HL-60/S4 (cell line): ENCODE results near the gene OSBPL8.

Experiments
- in situ Hi-C: fragments of 300-500 bp; cut with MboI; formaldehyde crosslinking; loops from 2 replicates; pipeline ENCODE4 v1.14.3; 2022; ENCODE audit warnings: low sequenced_read_pairs

Gene OSBPL8

GRCh38 chr12:76471579-76471978 is 88.0 kb downstream of the OSBPL8 start:
- in situ Hi-C loops, result no loop called here

- in situ Hi-C loops, result no loop called here
Observed at GRCh38 chr12:76470028-76470939, 89.3 kb downstream of the OSBPL8 start.

- in situ Hi-C loops, result no loop called here
Observed at GRCh38 chr12:76464631-76465166, 94.9 kb downstream of the OSBPL8 start.

- in situ Hi-C loops, result no loop called here
Observed at GRCh38 chr12:76462668-76463224, 96.8 kb downstream of the OSBPL8 start.

GRCh38 chr12:76460807-76461206 is 98.8 kb downstream of the OSBPL8 start:
- in situ Hi-C loops, result no loop called here

- in situ Hi-C loops, result no loop called here
Observed at GRCh38 chr12:76457818-76458217, 101.8 kb downstream of the OSBPL8 start.

- in situ Hi-C loops, result no loop called here
Observed at GRCh38 chr12:76457010-76457409, 102.6 kb downstream of the OSBPL8 start.

GRCh38 chr12:76455582-76456345 is 103.8 kb downstream of the OSBPL8 start:
- in situ Hi-C loops, result no loop called here

GRCh38 chr12:76451528-76451927 is 108.0 kb downstream of the OSBPL8 start:
- in situ Hi-C loops, result no loop called here

GRCh38 chr12:76450690-76451089 is 108.9 kb downstream of the OSBPL8 start:
- in situ Hi-C loops, result no loop called here

GRCh38 chr12:76449993-76450392 is 109.6 kb downstream of the OSBPL8 start:
- in situ Hi-C loops, result no loop called here

- in situ Hi-C loops, result no loop called here
Observed at GRCh38 chr12:76449583-76449982, 110.0 kb downstream of the OSBPL8 start.

- in situ Hi-C loops, result no loop called here
Observed at GRCh38 chr12:76449016-76449415, 110.6 kb downstream of the OSBPL8 start.

- in situ Hi-C loops, result no loop called here
Observed at GRCh38 chr12:76446090-76446489, 113.5 kb downstream of the OSBPL8 start.

- in situ Hi-C loops, result no loop called here
Observed at GRCh38 chr12:76445462-76445861, 114.1 kb downstream of the OSBPL8 start.

- in situ Hi-C loops, result no loop called here
Observed at GRCh38 chr12:76444408-76444984, 115.1 kb downstream of the OSBPL8 start.

- in situ Hi-C loops, result no loop called here
Observed at GRCh38 chr12:76441016-76441415, 118.6 kb downstream of the OSBPL8 start.

- in situ Hi-C loops, result no loop called here
Observed at GRCh38 chr12:76432733-76433132, 126.8 kb downstream of the OSBPL8 start.

- in situ Hi-C loops, result no loop called here
Observed at GRCh38 chr12:76428117-76428516, 131.5 kb downstream of the OSBPL8 start.

- in situ Hi-C loops, result no loop called here
Observed at GRCh38 chr12:76426160-76426559, 133.4 kb downstream of the OSBPL8 start.

GRCh38 chr12:76424941-76425340 is 134.6 kb downstream of the OSBPL8 start:
- in situ Hi-C loops, result no loop called here
